GM19240 (cell line): Measurements from ENCODE around the gene SH3RF3.
"Not testable (repeated sequence)": the region's sequence is repeated elsewhere in the genome, so short reads cannot be mapped to it uniquely, and the experiment has no call there.

Experiments used
- DNase-seq: peaks from one replicate; pipeline ENCODE4 v3.0.0; 2011; ENCODE audit warnings: low spot score; ENCODE audit not compliant: insufficient read length

SH3RF3 gene

GRCh38 chr2:109128616-109129355, at the start of gene SH3RF3:
Gene SH3RF3, plus strand, starts transcription at chr2:109129205.
- DNase-seq: no peak

GRCh38 chr2:109079590-109079989, 49.4 kb upstream of the SH3RF3 start:
- DNase-seq: no peak

- no peak for DNase-seq
These were observed 48.9 kb upstream of the SH3RF3 start for GRCh38 chr2:109080109-109080508.

- DNase-seq: no peak
These were observed 48.2 kb upstream of the SH3RF3 start for GRCh38 chr2:109080757-109081156.

GRCh38 chr2:109081374-109081773, 47.6 kb upstream of the SH3RF3 start:
- DNase-seq: no peak

GRCh38 chr2:109083771-109084170, 45.2 kb upstream of the SH3RF3 start:
- DNase-seq: no peak

- no peak for DNase-seq
These were observed 44.7 kb upstream of the SH3RF3 start for GRCh38 chr2:109084341-109084740.

- no peak for DNase-seq
These were observed 42.9 kb upstream of the SH3RF3 start for GRCh38 chr2:109085912-109086742.

- no peak for DNase-seq
These were observed 42.3 kb upstream of the SH3RF3 start for GRCh38 chr2:109086743-109087020.

- DNase-seq: no peak
These were observed 41.8 kb upstream of the SH3RF3 start for GRCh38 chr2:109087055-109087663.

- no peak for DNase-seq
These were observed 39.3 kb upstream of the SH3RF3 start for GRCh38 chr2:109089602-109090300.

GRCh38 chr2:109091526-109091925, 37.5 kb upstream of the SH3RF3 start:
- DNase-seq: no peak

- no peak for DNase-seq
These were observed 34.9 kb upstream of the SH3RF3 start for GRCh38 chr2:109094144-109094543.

GRCh38 chr2:109098251-109098920, 30.6 kb upstream of the SH3RF3 start:
- DNase-seq: no peak

- no peak for DNase-seq
These were observed 30.1 kb upstream of the SH3RF3 start for GRCh38 chr2:109098921-109099273.

- no peak for DNase-seq
These were observed 26.3 kb upstream of the SH3RF3 start for GRCh38 chr2:109102588-109103233.

GRCh38 chr2:109105113-109105512, 23.9 kb upstream of the SH3RF3 start:
- no peak for DNase-seq

- DNase-seq: no peak
These were observed 20.3 kb upstream of the SH3RF3 start for GRCh38 chr2:109108740-109109139.

- no peak for DNase-seq
These were observed 19.7 kb upstream of the SH3RF3 start for GRCh38 chr2:109109342-109109741.

- DNase-seq: no peak
These were observed 18.8 kb upstream of the SH3RF3 start for GRCh38 chr2:109110170-109110569.

- not testable (repeated sequence) for DNase-seq
These were observed 11.8 kb upstream of the SH3RF3 start for GRCh38 chr2:109117181-109117580.
